Activated CD4-positive, CD25-positive, alpha-beta regulatory T cell treated with anti-CD3 and anti-CD28 coated beads, Interleukin-2, amount 50 U/mL, for 24 hours (primary cell): ENCODE results near the gene GLCE.
"Not testable (repeated sequence)": the region's sequence is repeated elsewhere in the genome, so short reads cannot be mapped to it uniquely, and the experiment has no call there.

Experiments used
- ATAC-seq, 2 donors: fragments of 150-1000 bp; cut with Tn5 transposase; one replicate each; pipeline ENCODE4 v1.10.0; 2021; ENCODE audit warnings: mild to moderate bottlenecking in 1 of 2, moderate library complexity in 1 of 2

Gene GLCE

DNA sequence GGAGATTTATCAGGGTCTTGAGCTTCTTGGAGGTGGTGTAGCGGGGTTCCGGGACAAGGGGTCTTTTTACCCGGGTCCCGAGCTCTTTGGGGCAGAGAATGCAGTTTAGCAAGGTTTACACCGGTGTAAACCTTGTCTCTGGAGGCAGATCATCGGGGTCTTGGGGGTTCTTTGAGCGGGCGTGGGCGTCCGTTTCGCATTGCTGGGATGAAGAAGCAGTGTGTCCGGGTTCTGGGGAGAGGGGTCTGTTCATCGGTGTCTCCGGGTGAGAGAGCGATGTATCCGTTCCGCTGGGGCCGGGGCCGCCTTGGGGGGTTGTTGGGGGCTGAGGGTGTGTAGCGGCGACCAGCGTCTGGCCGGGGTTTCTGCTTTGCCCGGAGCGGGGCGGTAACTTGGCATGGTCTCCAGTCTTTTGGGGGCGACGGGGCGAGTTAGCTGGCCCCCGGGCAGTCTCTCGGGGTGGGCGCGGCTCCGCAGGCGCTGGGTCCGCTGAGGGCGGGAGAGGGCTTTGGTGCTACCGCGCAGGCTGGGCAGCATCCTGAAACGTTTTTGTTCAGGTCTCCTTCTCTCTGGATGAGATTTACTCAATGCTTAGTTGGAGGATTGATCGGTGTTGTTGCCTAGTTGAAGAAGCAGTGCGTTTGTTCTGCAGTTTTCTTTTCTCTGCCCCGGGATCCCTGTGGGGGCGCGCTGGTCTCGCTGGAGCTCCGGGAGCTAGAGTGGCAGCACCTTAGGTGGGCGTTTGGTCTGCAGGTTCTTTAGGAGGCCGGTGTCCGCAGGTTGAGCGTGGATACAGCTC lies 843 bp downstream of the GLCE start:
- ATAC-seq: no peak

DNA sequence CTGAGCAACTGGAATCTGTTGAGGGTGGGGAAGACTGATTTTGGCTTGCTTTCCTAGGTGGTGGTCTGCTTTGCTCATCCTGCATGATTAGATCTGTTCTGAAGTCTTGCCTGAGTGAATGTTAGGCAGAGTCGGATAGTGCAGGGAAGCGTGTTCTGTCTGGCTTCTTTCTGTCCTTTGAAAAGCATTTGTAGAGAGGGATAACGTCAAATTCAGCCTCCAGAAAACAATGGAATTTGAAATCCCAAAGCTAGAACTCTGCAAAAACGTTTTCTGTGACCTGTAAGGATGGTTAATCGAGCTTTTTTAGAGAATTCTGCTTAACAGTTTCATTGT lies 1.4 kb downstream of the GLCE start:
- no peak for ATAC-seq

DNA sequence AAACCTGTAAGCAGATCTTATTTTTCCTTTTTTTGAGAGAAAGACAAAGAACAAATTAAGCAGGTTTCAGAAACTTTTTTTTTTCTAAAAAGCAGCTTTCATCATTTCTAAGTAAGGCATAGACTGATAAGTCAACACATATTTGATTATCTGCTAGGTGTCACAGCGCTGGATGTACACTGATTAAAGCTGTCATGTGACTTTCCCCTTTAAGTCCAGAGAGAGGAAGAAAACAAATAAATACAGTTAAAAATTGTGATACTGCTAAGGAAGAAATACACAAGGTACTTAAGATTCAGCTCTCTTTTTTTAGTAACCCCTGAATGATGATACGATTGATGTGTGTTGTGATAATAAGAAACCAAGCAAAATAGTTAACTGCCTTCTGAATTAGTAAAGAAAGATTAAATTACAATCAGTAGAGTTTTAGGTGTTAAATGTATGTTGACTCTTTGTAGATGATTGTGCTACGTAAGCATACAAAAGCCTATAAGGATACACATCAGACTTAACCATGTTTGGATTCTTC lies 2.8 kb downstream of the GLCE start:
- no peak for ATAC-seq

DNA sequence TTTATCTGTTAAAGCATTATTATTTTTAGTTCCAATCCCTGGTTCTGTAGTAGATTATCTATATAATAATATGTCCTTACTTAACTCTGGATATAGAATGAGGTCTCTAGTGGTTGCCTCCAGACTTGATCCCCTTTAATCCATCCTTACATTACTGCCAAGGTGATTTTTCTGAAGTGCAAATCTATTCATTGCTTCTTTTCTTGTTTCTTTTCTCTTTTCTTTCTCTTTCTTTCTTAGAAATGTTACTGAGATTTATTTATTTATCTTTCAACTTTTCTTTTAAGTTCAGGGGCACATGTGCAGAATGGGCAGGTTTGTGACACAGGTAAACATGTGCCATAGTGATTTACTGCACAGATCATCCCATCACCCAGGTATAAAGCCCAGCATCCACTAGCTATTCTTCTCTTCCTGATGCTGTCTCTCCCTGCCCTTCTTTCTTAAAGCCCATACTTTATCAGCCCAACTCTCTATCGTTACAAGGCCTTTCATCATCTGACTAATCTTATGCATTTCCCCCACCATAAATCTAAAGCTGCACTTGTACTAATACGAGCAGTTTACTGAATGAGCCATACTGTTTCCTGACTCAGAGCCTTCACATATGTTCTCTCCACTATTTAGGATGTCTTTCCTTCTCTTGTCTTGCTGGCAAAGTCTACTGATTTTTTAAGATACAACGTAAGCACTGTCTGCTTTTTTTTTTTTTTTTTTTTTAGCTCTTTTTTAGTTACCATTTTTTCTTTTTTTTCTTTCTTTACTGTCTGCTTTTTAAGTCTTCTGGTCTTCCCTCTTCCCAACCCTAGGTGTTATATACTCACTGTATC lies 4.6 kb downstream of the GLCE start:
- ATAC-seq: no peak

DNA sequence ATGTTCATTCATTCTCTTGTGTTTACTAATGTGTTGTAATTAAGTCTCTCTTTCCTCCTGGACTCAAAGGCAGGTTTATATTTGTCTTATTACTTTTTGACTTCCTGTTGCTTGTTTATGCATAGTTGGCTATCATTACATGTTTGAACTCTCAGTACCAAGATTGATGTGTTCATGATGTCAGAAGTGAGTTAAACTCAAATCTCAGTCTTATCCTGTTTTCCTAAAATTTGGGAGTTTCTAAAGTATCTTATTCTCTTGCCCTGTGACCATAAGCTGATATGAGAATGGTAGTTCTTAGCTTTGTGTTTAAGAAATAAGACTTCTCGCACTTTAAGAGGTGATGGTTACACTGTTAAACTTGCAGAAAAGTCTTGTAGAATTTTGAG lies 5.2 kb downstream of the GLCE start:
- ATAC-seq: no peak

DNA sequence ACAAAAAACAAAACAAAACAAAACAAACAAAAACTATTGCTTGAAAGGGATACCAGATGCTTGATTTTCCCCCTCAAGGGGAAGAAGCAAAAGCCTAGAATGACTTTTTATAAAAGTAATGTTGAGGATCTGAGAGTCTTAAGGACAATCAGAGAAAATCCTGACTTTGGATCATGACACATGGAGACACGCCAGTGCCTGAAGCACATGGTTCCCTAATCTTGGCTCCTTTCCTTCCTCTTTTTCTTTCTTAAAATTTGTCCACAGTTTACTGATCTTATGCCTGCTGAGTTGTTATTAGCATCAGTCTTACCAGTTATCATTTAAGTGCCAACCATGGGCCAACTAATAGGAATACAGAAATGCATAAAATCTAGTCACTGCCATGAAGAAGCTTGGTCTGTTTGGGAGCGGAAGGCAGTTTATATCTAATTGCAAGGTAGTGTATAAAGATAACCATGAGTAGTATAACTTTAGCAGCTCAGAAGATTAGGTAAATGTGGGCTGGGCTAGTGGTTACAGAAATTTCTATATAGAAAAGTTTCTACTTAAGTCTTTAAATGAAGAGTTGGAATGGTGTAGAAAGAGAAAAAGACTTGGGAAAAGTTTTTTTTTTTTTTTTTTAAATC lies 6.9 kb downstream of the GLCE start:
- no peak for ATAC-seq

DNA sequence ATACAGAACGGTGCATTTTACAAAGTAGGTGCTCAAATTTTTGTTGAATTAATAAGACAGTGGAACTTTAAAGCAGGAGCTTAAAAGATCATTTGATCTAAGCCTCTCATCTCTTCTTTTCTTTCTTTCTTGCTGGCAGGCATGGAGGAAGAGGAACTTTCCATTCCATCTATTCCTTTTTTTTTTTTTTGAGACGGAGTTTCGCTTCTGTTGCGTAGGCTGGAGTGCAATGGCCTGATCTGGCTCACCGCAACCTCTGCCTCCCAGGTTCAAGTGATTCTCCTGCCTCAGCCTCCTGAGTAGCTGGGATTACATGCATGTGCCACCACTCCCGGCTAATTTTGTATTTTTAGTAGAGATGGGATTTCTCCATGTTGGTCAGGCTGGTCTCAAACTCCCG lies 7.9 kb downstream of the GLCE start:
- not testable (repeated sequence) for ATAC-seq

DNA sequence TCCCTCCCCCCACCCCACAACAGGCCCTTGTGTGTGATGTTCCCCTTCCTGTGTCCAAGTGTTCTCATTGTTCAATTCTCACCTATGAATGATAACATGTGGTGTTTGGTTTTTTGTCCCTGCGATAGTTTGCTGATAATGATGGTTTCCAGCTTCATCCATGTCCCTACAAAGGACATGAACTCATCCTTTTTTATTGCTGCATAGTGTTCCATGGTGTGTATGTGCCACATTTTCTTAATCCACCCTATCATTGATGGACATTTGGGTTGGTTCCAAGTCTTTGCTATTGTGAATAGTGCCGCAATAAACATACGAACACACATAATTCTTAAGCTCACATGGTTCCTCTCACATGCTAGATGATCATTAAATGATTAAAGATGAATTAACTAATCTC lies 9.1 kb downstream of the GLCE start:
- not testable (repeated sequence) for ATAC-seq

DNA sequence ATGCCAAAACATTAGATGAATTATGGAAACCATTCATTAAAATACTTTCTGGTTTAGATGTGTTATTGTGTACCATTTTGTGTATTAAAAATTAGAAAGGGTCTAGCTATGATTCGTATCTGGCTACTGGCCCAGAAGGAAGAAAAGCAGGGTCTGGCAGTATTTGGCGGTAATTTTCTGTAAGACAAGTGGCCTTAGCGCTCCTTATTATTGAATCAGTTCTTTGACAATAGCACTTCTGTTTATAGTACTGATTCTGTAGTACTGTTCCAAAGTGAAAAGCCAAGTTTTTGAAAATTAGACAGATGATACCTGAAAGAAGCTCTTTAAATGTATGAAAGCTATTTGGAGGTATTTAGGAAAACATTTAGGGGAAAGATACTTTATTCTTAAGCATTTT lies 10.2 kb downstream of the GLCE start:
- ATAC-seq: no peak

DNA sequence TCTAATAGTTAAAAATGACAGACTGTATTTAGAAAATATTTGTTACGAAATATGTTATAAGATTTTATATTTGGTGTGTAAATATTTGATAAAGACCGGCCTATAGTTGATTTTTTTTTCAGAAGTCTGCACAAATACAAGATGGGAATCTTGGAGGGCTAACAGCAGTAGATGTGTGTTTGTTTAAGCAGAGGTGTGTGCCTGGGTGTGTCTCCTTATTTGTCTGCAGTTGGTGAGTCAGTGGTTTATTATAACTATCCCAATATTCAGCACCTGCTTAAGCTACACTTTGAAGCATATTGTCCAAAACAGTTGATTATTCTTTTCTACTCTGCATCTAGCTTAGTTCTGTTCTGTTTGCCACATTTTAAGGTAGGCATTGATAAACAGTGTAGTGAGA lies 12.4 kb downstream of the GLCE start:
- no peak for ATAC-seq

DNA sequence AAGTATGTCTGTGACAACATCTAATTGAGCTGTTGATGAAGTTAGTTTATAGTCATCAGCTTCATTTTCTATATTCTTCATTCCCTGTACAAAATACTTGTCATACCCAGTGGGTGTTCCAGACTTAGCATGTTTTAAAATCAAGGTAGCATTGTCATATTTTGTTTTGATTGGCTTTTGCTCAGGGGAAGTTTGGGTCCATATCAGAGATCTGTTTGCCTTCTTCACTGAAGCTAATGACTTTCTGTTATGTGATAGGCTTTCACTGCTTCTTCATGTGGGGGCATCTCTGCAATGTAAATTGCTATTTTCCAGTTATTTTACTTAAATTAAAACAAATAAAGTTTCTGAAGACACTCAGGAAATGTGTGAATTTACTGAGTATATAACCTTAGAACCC lies 15.1 kb downstream of the GLCE start:
- ATAC-seq: no peak

DNA sequence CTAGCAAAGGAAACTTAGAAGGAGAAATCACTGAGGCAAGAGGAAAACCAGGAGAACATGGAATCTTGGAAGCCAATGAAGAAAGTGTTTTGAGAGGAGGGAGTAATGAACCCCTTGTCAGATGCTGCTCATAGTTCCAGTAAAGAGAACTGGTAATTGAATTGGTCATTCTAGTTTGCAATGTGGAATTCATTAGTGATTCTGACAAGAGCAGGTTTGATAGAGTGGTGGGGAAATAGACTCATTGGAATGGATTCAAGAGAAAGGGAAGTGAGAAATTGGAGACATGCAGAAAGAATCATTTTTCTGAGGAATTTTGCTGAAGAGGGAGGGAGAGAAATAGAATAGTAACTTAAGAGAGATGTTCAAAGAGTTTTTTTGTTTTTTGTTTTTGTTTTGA lies 21.0 kb downstream of the GLCE start:
- no peak for ATAC-seq

DNA sequence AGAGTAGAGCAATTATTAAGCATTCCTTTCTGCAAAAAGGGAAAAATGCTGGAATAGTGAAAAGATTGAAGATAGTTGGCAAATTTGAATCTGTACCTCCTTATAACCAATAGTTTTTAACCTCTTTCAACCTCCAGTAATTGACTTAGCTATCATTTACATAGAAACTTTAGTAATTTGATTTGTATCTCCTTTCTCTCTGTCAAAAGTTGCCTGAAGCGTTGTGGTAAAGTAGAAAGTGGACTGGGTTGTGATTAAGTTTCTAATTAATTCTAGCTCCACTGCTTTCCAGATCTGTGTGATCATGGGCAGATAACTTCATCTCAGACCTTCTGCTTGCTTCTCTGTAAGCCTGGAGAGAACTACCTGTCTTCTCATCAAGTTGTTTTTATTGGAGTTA lies 24.8 kb downstream of the GLCE start:
- ATAC-seq: no peak

DNA sequence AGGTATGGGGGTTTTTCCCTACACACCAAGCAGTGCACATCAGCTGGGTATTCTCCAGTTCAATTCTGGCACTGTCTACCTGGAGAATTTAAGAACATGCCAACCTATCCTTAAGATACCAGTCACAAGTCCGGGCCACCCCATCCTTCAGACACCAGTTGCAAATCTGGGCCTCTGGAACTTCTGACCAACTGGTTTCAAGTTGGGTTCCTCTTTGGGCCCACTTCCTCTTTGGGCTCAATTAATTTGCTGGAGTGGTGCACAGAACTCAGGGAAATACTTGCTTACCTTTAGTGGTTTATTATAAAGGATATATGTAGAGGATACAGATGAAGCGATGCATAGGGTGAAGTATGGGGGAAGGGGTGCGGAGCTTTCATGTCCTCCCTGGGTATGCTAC lies 25.3 kb downstream of the GLCE start:
- ATAC-seq: no peak

DNA sequence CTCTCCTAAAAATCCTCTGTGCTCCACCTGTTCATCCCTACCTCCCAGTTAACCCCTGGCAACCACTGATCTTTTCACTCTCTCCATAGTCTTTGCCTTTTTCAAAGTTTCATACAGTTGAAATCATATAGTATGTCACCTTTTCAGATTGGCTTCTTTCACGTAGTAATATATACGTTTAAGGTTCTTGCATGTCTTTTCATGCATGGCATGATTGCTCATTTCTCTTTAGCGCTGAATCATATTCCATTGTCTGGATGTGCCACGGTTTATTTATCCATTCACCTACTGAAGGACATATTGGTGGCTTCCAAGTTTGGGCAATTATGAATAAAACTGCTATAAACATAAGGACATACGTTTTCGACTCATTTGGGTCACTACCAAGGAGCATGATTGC lies 28.7 kb downstream of the GLCE start:
- ATAC-seq: no peak

DNA sequence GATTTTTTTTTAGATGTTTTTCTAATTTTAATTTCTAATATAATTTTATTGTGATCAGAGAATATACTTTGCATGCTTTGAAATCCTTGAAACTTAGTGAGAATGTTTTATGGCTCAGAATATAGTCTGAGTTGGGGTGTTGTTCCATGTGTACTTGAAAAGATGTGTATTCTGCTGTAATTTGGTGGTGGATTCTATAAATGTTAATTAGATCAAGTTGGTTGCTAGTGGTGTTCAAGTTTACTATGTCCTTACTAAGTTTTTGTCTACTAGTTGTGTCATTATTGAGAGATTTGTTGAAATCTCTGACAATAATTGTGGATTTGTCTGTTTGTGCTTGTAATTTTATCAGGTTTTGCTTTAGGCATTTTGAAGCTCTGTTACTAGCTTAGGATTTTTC lies 29.7 kb downstream of the GLCE start:
- ATAC-seq: no peak

DNA sequence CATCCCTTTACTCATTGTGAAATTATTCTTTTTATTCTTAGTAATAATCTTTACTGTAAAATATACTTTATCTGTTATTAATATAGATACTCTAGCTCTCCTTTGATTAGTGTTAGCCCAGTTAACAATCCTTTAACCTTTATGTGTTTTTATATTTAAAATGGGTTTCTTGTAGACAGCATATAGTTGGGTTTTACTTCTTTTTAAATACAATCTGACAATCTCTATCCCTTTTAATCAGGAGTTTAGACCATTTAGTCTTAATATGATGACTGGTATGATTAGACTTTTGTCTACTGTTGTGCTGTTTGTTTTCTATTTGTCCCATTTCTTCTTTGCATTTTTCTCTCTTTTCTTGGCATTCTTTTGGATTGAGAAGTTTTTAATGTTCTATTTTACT lies 30.1 kb downstream of the GLCE start:
- ATAC-seq: no peak

DNA sequence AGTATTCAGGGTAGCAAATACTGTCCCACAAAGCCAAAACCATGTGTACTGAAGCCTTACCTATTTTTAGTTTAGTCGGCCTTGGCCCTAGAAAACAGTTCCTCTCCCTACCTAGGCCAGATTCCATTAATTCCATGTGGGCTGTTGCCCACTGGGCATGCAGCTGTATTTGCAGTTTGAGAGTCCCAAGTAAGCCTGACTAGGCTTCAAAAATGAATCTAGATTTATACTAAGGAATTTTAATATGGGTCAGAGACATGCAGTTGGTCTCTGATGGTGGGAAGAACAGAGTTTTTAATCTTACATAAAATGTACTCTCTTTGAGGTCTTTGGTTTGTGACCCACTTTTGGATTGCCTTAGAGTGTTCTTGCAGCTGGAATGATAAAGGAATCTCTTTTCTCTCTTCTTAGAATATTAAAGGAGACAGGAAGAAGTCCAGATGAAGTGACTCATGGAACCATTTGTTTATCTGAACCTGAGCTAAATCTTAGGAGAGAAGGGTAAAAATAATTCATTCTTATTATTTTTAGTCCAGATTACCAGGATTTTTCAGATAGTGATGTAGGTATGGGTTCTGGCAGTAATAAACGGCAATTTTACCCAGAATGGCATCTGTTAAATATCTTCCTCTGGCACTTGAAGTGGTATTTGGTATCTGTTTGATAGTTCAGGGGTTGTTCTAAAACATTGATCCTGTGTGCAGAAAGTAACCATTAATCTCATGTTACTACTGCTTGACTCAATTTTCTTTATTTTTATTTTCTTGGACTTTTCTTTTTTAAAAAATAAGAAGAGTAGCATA lies 33.8 kb downstream of the GLCE start:
- no peak for ATAC-seq

DNA sequence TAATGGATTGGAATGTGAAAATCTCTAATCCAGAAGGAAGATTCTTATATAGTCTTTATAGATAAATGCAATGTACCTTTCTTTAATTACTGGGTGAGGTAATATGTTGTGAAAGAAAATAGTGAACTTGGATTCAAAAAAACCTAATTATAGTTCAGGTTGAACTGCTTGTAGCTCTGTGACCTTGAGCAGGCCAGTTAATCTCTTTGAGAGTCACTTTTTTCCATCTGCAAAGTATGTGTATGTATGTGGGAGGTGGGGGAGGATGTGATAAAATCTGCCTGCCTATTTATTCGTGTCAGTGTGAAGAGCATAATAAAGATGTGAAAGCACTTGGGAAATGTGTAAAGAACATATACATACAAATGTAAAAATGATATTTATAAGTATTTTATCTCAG lies 34.4 kb downstream of the GLCE start:
- ATAC-seq: no peak

DNA sequence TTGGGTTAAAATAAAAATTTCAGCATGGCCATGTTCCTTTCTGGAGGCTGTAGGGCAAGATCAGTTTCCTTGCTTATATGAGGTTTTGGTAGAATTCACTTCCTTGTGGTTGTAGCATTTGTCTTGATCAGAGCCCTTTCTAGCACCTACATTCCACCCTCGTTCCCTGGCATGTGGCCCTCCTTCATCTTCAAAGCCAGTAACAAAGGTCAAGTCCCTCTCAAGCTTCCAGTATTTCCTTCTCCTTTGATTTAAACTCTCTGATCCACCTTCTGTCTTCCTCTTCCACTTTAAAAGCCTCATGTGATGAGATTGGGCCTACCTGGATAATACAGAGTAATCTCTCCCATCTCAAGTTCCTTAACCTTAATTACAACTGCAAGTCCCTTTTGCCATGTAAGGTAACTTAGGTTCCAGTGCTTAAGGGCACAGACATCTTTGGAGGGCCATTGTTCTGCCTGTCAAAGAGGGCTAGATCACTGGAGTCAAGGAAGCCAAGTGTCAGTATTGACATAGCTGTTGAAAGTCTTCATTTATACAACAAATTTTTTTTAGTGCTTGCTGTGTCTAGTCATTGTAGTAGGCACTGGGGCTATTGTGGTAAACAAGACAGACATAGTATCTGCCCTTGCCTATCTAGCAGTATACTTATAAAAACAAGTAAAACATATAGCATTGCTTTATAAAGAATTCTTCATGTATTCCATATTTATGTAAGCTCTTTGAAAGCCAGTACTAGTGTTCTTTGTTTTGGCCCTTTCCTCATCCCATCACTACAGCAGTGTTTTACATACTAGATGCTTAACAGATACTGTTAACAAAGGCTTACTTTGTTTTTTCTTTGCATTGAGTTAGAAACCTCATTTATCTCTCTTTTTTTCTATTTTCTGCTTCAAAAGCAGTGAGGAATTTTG lies 40.7 kb downstream of the GLCE start:
- ATAC-seq: no peak

DNA sequence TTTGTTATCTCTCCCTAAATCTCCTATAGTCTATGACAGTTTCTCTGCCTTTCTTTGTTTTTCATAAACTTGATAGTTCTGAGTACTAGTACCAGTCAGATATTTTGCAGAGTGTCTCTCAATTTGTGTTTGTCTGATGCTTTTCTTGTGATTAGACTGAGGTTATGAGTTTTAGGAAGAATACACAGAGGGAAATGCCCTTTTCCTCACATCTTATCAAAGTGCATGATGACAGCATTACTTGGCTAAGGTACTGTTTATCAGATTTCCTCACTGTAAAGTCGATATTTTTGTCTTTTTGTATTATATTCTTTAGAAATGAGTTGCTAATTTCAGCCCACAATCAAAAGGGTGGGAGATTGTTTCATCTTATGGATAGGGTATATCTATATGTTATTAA lies 45.6 kb downstream of the GLCE start:
- no peak for ATAC-seq

DNA sequence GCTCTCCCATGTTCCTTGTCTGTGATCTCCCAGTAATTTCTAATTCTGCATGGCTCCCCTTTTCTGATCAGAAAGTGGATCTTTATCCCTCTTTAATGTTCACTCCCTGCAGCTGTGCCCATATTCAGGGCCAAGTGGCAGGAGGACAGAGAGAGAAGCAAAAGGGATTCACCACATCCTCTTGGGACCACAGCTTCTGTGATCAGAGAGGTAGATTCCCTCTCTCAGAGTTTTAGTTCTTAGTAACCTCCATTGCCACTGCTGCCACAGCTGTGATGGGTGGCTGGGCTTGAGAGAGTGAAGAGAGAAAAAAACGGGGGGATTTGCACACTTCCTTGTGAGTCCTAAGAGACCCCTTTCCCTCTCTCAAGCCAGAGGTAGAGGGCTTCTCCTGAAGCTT lies 49.2 kb downstream of the GLCE start:
- ATAC-seq: no peak
